OCI-M1 (cell line): ENCODE results near the gene PCYOX1L.

Experiments used
- DNase-seq: peaks from one replicate; lab custom pipeline; 2025; lab: John Stamatoyannopoulos, UW

PCYOX1L gene

GRCh38 chr5:149357370-149358293, at the start of gene PCYOX1L:
PCYOX1L (plus strand) TSS chr5:149358046; CDS start chr5:149358069, 23 bp downstream.
- peak; percentile 95 for DNase-seq

- no peak for DNase-seq
Measured at GRCh38 chr5:149309354-149309753, 48.5 kb upstream of the PCYOX1L start.

- no peak for DNase-seq
Measured at GRCh38 chr5:149310488-149310887, 47.4 kb upstream of the PCYOX1L start.

GRCh38 chr5:149310947-149311658, 46.7 kb upstream of the PCYOX1L start:
- no peak for DNase-seq

GRCh38 chr5:149313151-149313841, 44.5 kb upstream of the PCYOX1L start:
- no peak for DNase-seq

GRCh38 chr5:149314571-149315111, 43.2 kb upstream of the PCYOX1L start:
- no peak for DNase-seq

- no peak for DNase-seq
Measured at GRCh38 chr5:149315753-149316152, 42.1 kb upstream of the PCYOX1L start.

GRCh38 chr5:149317281-149318048, 40.4 kb upstream of the PCYOX1L start:
- peak; percentile 75 for DNase-seq

- no peak for DNase-seq
Measured at GRCh38 chr5:149319174-149319573, 38.7 kb upstream of the PCYOX1L start.

GRCh38 chr5:149320791-149321330, 37.0 kb upstream of the PCYOX1L start:
- peak; percentile 71 for DNase-seq

GRCh38 chr5:149322518-149322917, 35.3 kb upstream of the PCYOX1L start:
- DNase-seq: no peak

- DNase-seq: no peak
Measured at GRCh38 chr5:149323210-149323609, 34.6 kb upstream of the PCYOX1L start.

GRCh38 chr5:149323621-149324205, 34.1 kb upstream of the PCYOX1L start:
- no peak for DNase-seq

- no peak for DNase-seq
Measured at GRCh38 chr5:149324641-149325040, 33.2 kb upstream of the PCYOX1L start.

GRCh38 chr5:149325166-149325735, 32.6 kb upstream of the PCYOX1L start:
- DNase-seq: no peak

- DNase-seq: no peak
Measured at GRCh38 chr5:149325894-149326293, 32.0 kb upstream of the PCYOX1L start.

- DNase-seq: no peak
Measured at GRCh38 chr5:149326611-149327010, 31.2 kb upstream of the PCYOX1L start.

- no peak for DNase-seq
Measured at GRCh38 chr5:149328177-149328576, 29.7 kb upstream of the PCYOX1L start.

GRCh38 chr5:149333711-149334443, 24.0 kb upstream of the PCYOX1L start:
- no peak for DNase-seq

- no peak for DNase-seq
Measured at GRCh38 chr5:149337736-149338135, 20.1 kb upstream of the PCYOX1L start.
